ENCODE data around the gene GALK1. TPM values are rescaled to one million over a fixed set of nuclear protein-coding genes. Genes with fewer than 3 reads are reported as not detected.

Gene GALK1
- total RNA-seq, 1 donor from 2014 or later = 30.3 TPM

DNA sequence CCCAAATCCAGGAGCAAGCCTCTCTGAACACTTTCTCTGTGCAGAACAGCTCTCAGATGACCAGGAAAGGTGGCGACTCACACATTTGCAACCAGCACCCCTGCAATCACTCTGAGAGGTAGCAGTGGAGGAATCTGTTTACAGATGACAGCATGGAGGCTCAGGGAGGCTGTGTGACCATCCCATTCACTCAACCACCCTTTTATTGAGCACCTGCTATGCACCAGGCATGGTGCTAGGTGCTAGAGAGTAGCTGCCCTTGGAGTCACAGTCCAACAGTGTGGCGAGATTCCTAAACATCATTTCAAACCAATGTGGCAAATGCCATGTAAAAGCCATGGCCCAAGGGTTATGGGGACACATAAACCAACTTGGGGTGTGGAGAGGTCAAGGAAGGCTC is 45.3 kb downstream of the GALK1 start:
- Mint-ChIP-seq H3K4me3 (ENCODE audit: unreplicated experiment) (peak overlapping the region; percentile 78), H3K36me3 (ENCODE audit: unreplicated experiment) (peaks cover under 1% of the 10 kb centered on the region), H3K9me3 (ENCODE audit: unreplicated experiment) (no peaks in the 10 kb centered on the region), H3K27ac (ENCODE audit: unreplicated experiment) (no peak overlapping the region), H3K4me1 (ENCODE audit: unreplicated experiment) (peaks cover 27% of the 10 kb centered on the region), H3K27me3 (ENCODE audit: unreplicated experiment) (no peaks in the 10 kb centered on the region)
- TF ChIP-seq, protein P1, sequence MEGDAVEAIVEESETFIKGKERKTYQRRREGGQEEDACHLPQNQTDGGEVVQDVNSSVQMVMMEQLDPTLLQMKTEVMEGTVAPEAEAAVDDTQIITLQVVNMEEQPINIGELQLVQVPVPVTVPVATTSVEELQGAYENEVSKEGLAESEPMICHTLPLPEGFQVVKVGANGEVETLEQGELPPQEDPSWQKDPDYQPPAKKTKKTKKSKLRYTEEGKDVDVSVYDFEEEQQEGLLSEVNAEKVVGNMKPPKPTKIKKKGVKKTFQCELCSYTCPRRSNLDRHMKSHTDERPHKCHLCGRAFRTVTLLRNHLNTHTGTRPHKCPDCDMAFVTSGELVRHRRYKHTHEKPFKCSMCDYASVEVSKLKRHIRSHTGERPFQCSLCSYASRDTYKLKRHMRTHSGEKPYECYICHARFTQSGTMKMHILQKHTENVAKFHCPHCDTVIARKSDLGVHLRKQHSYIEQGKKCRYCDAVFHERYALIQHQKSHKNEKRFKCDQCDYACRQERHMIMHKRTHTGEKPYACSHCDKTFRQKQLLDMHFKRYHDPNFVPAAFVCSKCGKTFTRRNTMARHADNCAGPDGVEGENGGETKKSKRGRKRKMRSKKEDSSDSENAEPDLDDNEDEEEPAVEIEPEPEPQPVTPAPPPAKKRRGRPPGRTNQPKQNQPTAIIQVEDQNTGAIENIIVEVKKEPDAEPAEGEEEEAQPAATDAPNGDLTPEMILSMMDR (IDR thresholded peaks at IDR 0.05) = no peak
- DNase-seq (ENCODE audit: extremely low spot score, unreplicated experiment) = no peak

GRCh38 chr17:75712446-75712845 is 52.5 kb downstream of the GALK1 start:
- H3K36me3 Mint-ChIP-seq (ENCODE audit: unreplicated experiment) = peaks cover 10% of the 10 kb centered on the region
- H3K4me1 Mint-ChIP-seq (ENCODE audit: unreplicated experiment) = peaks cover 10% of the 10 kb centered on the region
- no peaks in the 10 kb centered on the region for H3K9me3 Mint-ChIP-seq (ENCODE audit: unreplicated experiment)
- no peak overlapping the region for H3K27ac Mint-ChIP-seq (ENCODE audit: unreplicated experiment)
- no peak overlapping the region for H3K4me3 Mint-ChIP-seq (ENCODE audit: unreplicated experiment)
- no peak for DNase-seq (ENCODE audit: extremely low spot score, unreplicated experiment)
- TF ChIP-seq, protein P1 (IDR thresholded peaks at IDR 0.05) = no peak
- no peaks in the 10 kb centered on the region for H3K27me3 Mint-ChIP-seq (ENCODE audit: unreplicated experiment)

Small RNA genes within 50 kb of the gene (microRNA-seq; reads per million reads assigned to microRNA genes)
- not detected for gene MIR4738 (ENCODE audit: unreplicated experiment)

Other genes starting within 250 kb of the GALK1 start
- gene CASKIN2, start 249.7 kb downstream of the GALK1 start, total RNA-seq = 28.1 and 32.6 TPM in 2 replicates
- 12.6 and 23.3 TPM in 2 replicates for gene TSEN54, start 248.7 kb downstream of the GALK1 start, total RNA-seq
- 2.4 and 3.3 TPM in 2 replicates for gene LLGL2, start 239.5 kb downstream of the GALK1 start, total RNA-seq
- 40.8 and 42.5 TPM in 2 replicates for gene MYO15B, start 177.4 kb downstream of the GALK1 start, total RNA-seq
- gene SMIM5, start 131.8 kb downstream of the GALK1 start, total RNA-seq = 0.24 and 0.42 TPM in 2 replicates
- gene RECQL5, start 98.0 kb downstream of the GALK1 start, total RNA-seq = 39.2 and 44.7 TPM in 2 replicates
- 88.1 and 103 TPM in 2 replicates for gene SAP30BP, start 97.9 kb downstream of the GALK1 start, total RNA-seq
- 460 and 524 TPM in 2 replicates for gene ITGB4, start 43.7 kb downstream of the GALK1 start, total RNA-seq
- gene UNK, start 19.6 kb upstream of the GALK1 start, total RNA-seq = 35.1 and 38.2 TPM in 2 replicates
- gene UNC13D, start 79.2 kb upstream of the GALK1 start, total RNA-seq = 3.3 and 3.6 TPM in 2 replicates
- 83.1 and 88.2 TPM in 2 replicates for gene WBP2, start 90.1 kb upstream of the GALK1 start, total RNA-seq
- 33.3 and 40.2 TPM in 2 replicates for gene TRIM47, start 113.4 kb upstream of the GALK1 start, total RNA-seq
- 26.3 and 26.9 TPM in 2 replicates for gene TRIM65, start 131.8 kb upstream of the GALK1 start, total RNA-seq
- gene MRPL38, start 139.7 kb upstream of the GALK1 start, total RNA-seq = 71.1 and 73.6 TPM in 2 replicates
- gene FBF1, start 175.8 kb upstream of the GALK1 start, total RNA-seq = 14.5 and 14.8 TPM in 2 replicates
- gene ACOX1, start 214.0 kb upstream of the GALK1 start, total RNA-seq = 48.0 and 53.4 TPM in 2 replicates
- 23.7 and 25.2 TPM in 2 replicates for gene TEN1, start 214.0 kb upstream of the GALK1 start, total RNA-seq
- 8.3 and 9.6 TPM in 2 replicates for gene CDK3, start 235.7 kb upstream of the GALK1 start, total RNA-seq

All from osteocyte (in vitro differentiated cells).